Fibroblast of lung (primary cell): ENCODE data around the gene ZDHHC14. TPM values are rescaled to one million over a fixed set of nuclear protein-coding genes. Genes with fewer than 3 reads are reported as not detected.
"Not testable (repeated sequence)": the region's sequence is repeated elsewhere in the genome, so short reads cannot be mapped to it uniquely, and the experiment has no call there.

Experiments used
- DNase-seq, 2 donors: peaks; one replicate each; pipeline versions ENCODE4 v3.0.0 to v3.0.0-alpha.2; 2010; ENCODE audit warnings: low read depth in 2 of 2
- H2AFZ ChIP-seq: 2 replicates; pipeline ENCODE4 v1.5.1; 2012; ENCODE audit warnings: low read length, control low read depth, inconsistent platforms
- H3K27ac ChIP-seq: 2 replicates; pipeline ENCODE4 v1.5.1; 2011; ENCODE audit warnings: low read length, control low read depth; ENCODE audit not compliant: insufficient read depth
- H3K27me3 ChIP-seq: 2 replicates; pipeline ENCODE4 v1.5.1; 2011; ENCODE audit warnings: mild to moderate bottlenecking, low read length; ENCODE audit not compliant: control insufficient read depth, insufficient read depth
- H3K36me3 ChIP-seq: 2 replicates; pipeline ENCODE4 v1.5.1; 2011; ENCODE audit warnings: low read length; ENCODE audit not compliant: control insufficient read depth, insufficient read depth
- H3K4me1 ChIP-seq: 2 replicates; pipeline ENCODE4 v1.5.1; 2011; ENCODE audit warnings: low read length; ENCODE audit not compliant: control insufficient read depth, insufficient read depth; ENCODE audit errors: extremely low read depth
- H3K4me2 ChIP-seq: 2 replicates; pipeline ENCODE4 v1.5.1; 2011; ENCODE audit warnings: low read length, control low read depth; ENCODE audit not compliant: insufficient read depth; ENCODE audit errors: extremely low read depth
- H3K4me3 ChIP-seq, 4 experiments: fragments of 200-600 bp in 1 of 4; sonication (generic) in 1 of 4; replicated peaks in 1 of 4; 2 replicates each; pipeline ENCODE4 v1.5.1; 2011 to 2016; ENCODE audit warnings: low read length in 4 of 4, low read depth in 3 of 4, mild to moderate bottlenecking in 3 of 4, control low read depth in 2 of 4, inconsistent platforms in 1 of 4, mixed read lengths in 1 of 4; ENCODE audit not compliant: insufficient read depth in 1 of 4; ENCODE audit errors: control extremely low read depth in 1 of 4
- H3K79me2 ChIP-seq: 2 replicates; pipeline ENCODE4 v1.5.1; 2012; ENCODE audit warnings: mild to moderate bottlenecking, low read length, inconsistent platforms; ENCODE audit not compliant: control insufficient read depth, insufficient read depth
- H3K9ac ChIP-seq: 2 replicates; pipeline ENCODE4 v1.5.1; 2011; ENCODE audit warnings: mild to moderate bottlenecking, low read length, control low read depth; ENCODE audit not compliant: insufficient read depth
- H3K9me3 ChIP-seq: 2 replicates; pipeline ENCODE4 v1.5.1; 2012; ENCODE audit warnings: low read depth, low read length; ENCODE audit not compliant: control insufficient read depth, insufficient read depth
- H4K20me1 ChIP-seq: 2 replicates; pipeline ENCODE4 v1.5.1; 2011; ENCODE audit warnings: low read length; ENCODE audit not compliant: control insufficient read depth, insufficient read depth; ENCODE audit errors: extremely low read depth
- EZH2 ChIP-seq: IDR thresholded peaks from 2 replicates; pipeline ENCODE4 v1.5.1; 2012; ENCODE audit warnings: low read length, control low read depth, mild to moderate bottlenecking; ENCODE audit errors: missing control alignments
- polyA plus RNA-seq, 2 donors: library from polyadenylated mRNA; depleted of rRNA in 1 of 2; stranded (reverse) in 1 of 2; unstranded in 1 of 2; fragments of >200 nt; gene quantifications; 2 replicates each; pipeline ENCODE4 v1.2.1, GENCODE V29; 2011 to 2012; ENCODE audit warnings: missing spikeins in 1 of 2
- total RNA-seq: library from RNA; depleted of rRNA; stranded (reverse); fragments of >200 nt; gene quantifications from 2 replicates; pipeline ENCODE4 v1.2.1, GENCODE V29; 2014
- TF ChIP-seq, protein P1 (sequence below), 2 donors: IDR thresholded peaks in 1 of 2; conservative IDR thresholded peaks in 1 of 2; 1 replicate in 1 of 2; 2 replicates in 1 of 2; pipeline ENCODE4 v1.5.1; 2011 to 2012; ENCODE audit warnings: low read length in 2 of 2, control low read depth in 1 of 2, inconsistent platforms in 1 of 2, low read depth in 1 of 2, mild to moderate bottlenecking in 1 of 2

ZDHHC14 gene
- total and polyA plus RNA-seq, 2 donors (not counting 1 experiment from before 2014, with no cell fraction given): 1.7 to 3.5 TPM

GRCh38 chr6:157586088-157586414 is 205.1 kb downstream of the ZDHHC14 start:
- Histone ChIP-seq H3K27me3 (no peaks in the 10 kb centered on the region), H3K4me3 (no peak overlapping the region), H3K79me2 (no peaks in the 10 kb centered on the region), H3K9ac (no peak overlapping the region), H3K4me1 (no peaks in the 10 kb centered on the region), H3K27ac (no peak overlapping the region), H3K9me3 (no peaks in the 10 kb centered on the region), H3K4me2 (no peak overlapping the region), H3K36me3 (no peaks in the 10 kb centered on the region), H2AFZ (no peak overlapping the region), H4K20me1 (no peaks in the 10 kb centered on the region)
- TF ChIP-seq, protein P1, sequence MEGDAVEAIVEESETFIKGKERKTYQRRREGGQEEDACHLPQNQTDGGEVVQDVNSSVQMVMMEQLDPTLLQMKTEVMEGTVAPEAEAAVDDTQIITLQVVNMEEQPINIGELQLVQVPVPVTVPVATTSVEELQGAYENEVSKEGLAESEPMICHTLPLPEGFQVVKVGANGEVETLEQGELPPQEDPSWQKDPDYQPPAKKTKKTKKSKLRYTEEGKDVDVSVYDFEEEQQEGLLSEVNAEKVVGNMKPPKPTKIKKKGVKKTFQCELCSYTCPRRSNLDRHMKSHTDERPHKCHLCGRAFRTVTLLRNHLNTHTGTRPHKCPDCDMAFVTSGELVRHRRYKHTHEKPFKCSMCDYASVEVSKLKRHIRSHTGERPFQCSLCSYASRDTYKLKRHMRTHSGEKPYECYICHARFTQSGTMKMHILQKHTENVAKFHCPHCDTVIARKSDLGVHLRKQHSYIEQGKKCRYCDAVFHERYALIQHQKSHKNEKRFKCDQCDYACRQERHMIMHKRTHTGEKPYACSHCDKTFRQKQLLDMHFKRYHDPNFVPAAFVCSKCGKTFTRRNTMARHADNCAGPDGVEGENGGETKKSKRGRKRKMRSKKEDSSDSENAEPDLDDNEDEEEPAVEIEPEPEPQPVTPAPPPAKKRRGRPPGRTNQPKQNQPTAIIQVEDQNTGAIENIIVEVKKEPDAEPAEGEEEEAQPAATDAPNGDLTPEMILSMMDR (conservative IDR thresholded peaks at IDR 0.05 in 1 of 2, IDR thresholded peaks at IDR 0.05 in 1 of 2; ENCODE audit: low read depth in 1 of 2, low read length in 2 of 2): no peak
- TF ChIP-seq EZH2: no peak
- DNase-seq: no peak

DNA sequence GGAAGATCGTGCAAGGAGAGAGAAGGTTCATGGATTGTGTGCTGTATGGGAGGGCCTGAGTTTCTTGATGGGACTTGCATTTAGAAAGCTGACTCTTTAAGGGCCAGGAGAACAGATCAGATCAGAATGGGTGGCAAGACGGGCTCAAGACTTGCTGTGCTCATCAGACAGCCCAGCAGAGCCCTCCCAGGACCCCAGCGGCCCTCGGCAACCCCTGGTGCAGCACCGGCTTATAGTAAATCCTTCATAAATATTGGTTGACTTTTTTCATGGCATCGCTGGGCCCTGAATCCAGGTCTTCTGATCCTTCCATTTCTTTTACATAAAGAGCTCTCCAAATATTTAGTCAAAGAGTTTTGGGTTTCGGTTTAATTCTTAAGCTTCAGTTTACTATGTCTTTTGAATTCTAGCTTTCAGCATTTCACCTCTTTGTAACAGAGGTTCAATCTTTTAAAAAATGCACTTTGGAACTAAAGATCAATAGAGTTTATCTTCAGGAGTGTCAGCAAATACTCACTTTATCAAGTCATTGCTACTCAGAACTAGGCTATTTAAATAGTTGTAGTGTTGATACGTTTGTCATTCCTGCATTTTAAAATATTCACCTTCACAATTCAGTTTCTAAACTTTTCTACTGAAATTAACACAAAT is 205.6 kb downstream of the ZDHHC14 start:
- no peak overlapping the region for H3K27ac ChIP-seq
- H3K4me2 ChIP-seq: no peak overlapping the region
- no peaks in the 10 kb centered on the region for H3K36me3 ChIP-seq
- H3K9ac ChIP-seq: no peak overlapping the region
- H3K79me2 ChIP-seq: no peaks in the 10 kb centered on the region
- TF ChIP-seq EZH2: no peak
- H3K4me1 ChIP-seq: no peaks in the 10 kb centered on the region
- no peaks in the 10 kb centered on the region for H3K9me3 ChIP-seq
- H2AFZ ChIP-seq: no peak overlapping the region
- DNase-seq: no peak
- no peaks in the 10 kb centered on the region for H3K27me3 ChIP-seq
- no peak overlapping the region for H3K4me3 ChIP-seq
- no peaks in the 10 kb centered on the region for H4K20me1 ChIP-seq

GRCh38 chr6:157587127-157587926 is 206.3 kb downstream of the ZDHHC14 start:
- H3K36me3 ChIP-seq: no peaks in the 10 kb centered on the region
- H3K27ac ChIP-seq: no peak overlapping the region
- no peak overlapping the region for H3K9ac ChIP-seq
- H4K20me1 ChIP-seq: no peaks in the 10 kb centered on the region
- DNase-seq: no peak
- H3K4me3 ChIP-seq: no peak overlapping the region
- H2AFZ ChIP-seq: no peak overlapping the region
- no peak overlapping the region for H3K4me2 ChIP-seq
- H3K79me2 ChIP-seq: no peaks in the 10 kb centered on the region
- no peaks in the 10 kb centered on the region for H3K27me3 ChIP-seq
- H3K4me1 ChIP-seq: no peaks in the 10 kb centered on the region
- H3K9me3 ChIP-seq: no peaks in the 10 kb centered on the region
- no peak for TF ChIP-seq EZH2
- TF ChIP-seq, protein P1 (conservative IDR thresholded peaks at IDR 0.05 in 1 of 2, IDR thresholded peaks at IDR 0.05 in 1 of 2; ENCODE audit: low read depth in 1 of 2, low read length in 2 of 2): no peak

DNA sequence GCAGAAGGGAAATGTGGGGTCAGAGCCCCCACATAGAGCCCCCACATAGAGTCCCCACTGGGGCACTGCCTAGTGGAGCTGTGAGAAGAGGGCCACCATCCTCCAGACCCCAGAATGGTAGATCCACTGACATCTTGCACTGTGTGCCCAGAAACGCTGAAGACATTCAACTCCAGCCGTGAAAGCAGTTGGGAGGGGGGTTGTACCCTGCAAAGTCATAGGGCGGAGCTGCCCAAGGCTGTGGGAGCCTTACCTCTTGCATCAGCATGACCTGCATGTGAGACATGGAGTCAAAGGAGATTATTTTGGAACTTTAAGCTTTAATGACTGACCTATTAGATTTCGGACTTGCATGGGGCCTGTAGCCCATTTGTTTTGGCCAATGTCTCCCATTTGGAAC is 209.7 kb downstream of the ZDHHC14 start:
- not testable (repeated sequence) for DNase-seq, H3K4me3 ChIP-seq, H3K9ac ChIP-seq, H3K4me1 ChIP-seq, H3K27ac ChIP-seq, H3K9me3 ChIP-seq, H2AFZ ChIP-seq, H3K4me2 ChIP-seq, H3K36me3 ChIP-seq, H3K79me2 ChIP-seq, H4K20me1 ChIP-seq, H3K27me3 ChIP-seq
